Kidney (tissue), 14 donors: ENCODE measurements around the gene TCP11. TPM values are rescaled to one million over a fixed set of nuclear protein-coding genes. Genes with fewer than 3 reads are reported as not detected.
"Not testable (repeated sequence)": the region's sequence is repeated elsewhere in the genome, so short reads cannot be mapped to it uniquely, and the experiment has no call there.

Source experiments
- DNase-seq, 5 donors: peaks; one replicate each; pipeline ENCODE4 v3.0.0-alpha.2; 2013 to 2020
- FAIRE-seq: peaks from 2 replicates; lab custom pipeline; 2012; peaks lifted over from hg19 to GRCh38; lab: Jason Lieb, UNC
- H3K27ac ChIP-seq, 2 donors: one replicate each; pipeline ENCODE4 v1.7.0; 2013; ENCODE audit warnings: low read depth in 2 of 2, low read length in 2 of 2, inconsistent platforms in 1 of 2
- H3K27me3 ChIP-seq: one replicate; pipeline ENCODE4 v1.7.1; 2013; ENCODE audit warnings: low read length, inconsistent platforms; ENCODE audit not compliant: control insufficient read depth, insufficient read depth
- H3K36me3 ChIP-seq, 3 donors: one replicate each; pipeline versions ENCODE4 v1.7.0 to v1.7.1; 2013; ENCODE audit warnings: low read length in 3 of 3, control low read depth in 1 of 3, inconsistent platforms in 1 of 3; ENCODE audit not compliant: insufficient read depth in 3 of 3, control insufficient read depth in 2 of 3
- H3K4me1 ChIP-seq, 3 donors: one replicate each; pipeline versions ENCODE4 v1.7.0 to v1.7.1; 2013; ENCODE audit warnings: low read length in 3 of 3, inconsistent platforms in 1 of 3, low read depth in 1 of 3; ENCODE audit not compliant: control insufficient read depth in 2 of 3, insufficient read depth in 2 of 3
- H3K4me3 ChIP-seq, 3 donors: one replicate each; pipeline versions ENCODE4 v1.7.0 to v1.8.1; 2013; ENCODE audit warnings: low read length in 3 of 3, control low read depth in 1 of 3, inconsistent platforms in 1 of 3
- H3K9ac ChIP-seq, 3 donors: one replicate each; pipeline versions ENCODE4 v1.7.0 to v1.7.1; 2013; ENCODE audit warnings: low read length in 3 of 3, control low read depth in 1 of 3, inconsistent platforms in 1 of 3
- H3K9me3 ChIP-seq, 3 donors: one replicate each; pipeline versions ENCODE4 v1.7.0 to v1.7.1; 2013; ENCODE audit warnings: low read length in 3 of 3, control low read depth in 1 of 3, inconsistent platforms in 1 of 3; ENCODE audit not compliant: control insufficient read depth in 2 of 3, insufficient read depth in 1 of 3
- CTCF ChIP-seq: IDR thresholded peaks from 3 replicates; pipeline ENCODE4 v1.5.1; 2012; ENCODE audit warnings: mild to moderate bottlenecking, moderate library complexity, borderline replicate concordance; ENCODE audit not compliant: insufficient read depth; ENCODE audit errors: extremely low read depth
- intact Hi-C: fragments of 100-400 bp; cut with DNase I; formaldehyde crosslinking; loops from one replicate; pipeline ENCODE4 v1.11.1; 2022
- polyA plus RNA-seq: library from polyadenylated mRNA; stranded (reverse); fragments of 350-450 nt; fragmentation: Illumina TruSeq; extraction: RNeasy Lipid Tissue Mini Kit (QIAGEN cat#74804); gene quantifications from one replicate; pipeline ENCODE4 v1.2.3, GENCODE V29; 2014; ENCODE audit warnings: low read depth, low replicate concordance; ENCODE audit not compliant: insufficient read depth
- total RNA-seq: library from RNA; stranded (reverse); fragmentation: NEBNext Ultra II Directional; extraction: Animal tissue kit (Norgen Biotek cat#: 25700); gene quantifications from one replicate; pipeline ENCODE4 v1.2.1, GENCODE V29; 2021
- donor health status: control.
- donor health status: control.
- donor health status: control.
- donor health status: control.
- donor health status: control.
- donor health status: DM: yes; HTN: yes; CAD: no.
- donor health status: Normal renal cell carcinoma (clear cell type).

The TCP11 gene
- total and polyA plus RNA-seq, 2 donors from 2014 or later, result 0.41 to 0.50 TPM

- Histone ChIP-seq H3K9ac (no peak overlapping the region), H3K36me3 (no peaks in the 10 kb centered on the region), H3K4me1 (no peaks in the 10 kb centered on the region), H3K4me3 (no peak overlapping the region), H3K27ac (no peak overlapping the region), H3K9me3 (no peaks in the 10 kb centered on the region), H3K27me3 (no peaks in the 10 kb centered on the region)
- no peak for TF ChIP-seq CTCF
- intact Hi-C loops, result no loop called here
- FAIRE-seq (no peak), DNase-seq (no peak)
Measured at GRCh38 chr6:35128042-35128441, 13.1 kb downstream of the TCP11 start.

GRCh38 chr6:35124356-35124755 is 16.8 kb downstream of the TCP11 start:
- H3K9me3 ChIP-seq, result no peaks in the 10 kb centered on the region
- intact Hi-C loops, result no loop called here
- no peaks in the 10 kb centered on the region for H3K36me3 ChIP-seq
- TF ChIP-seq CTCF, result no peak
- H3K4me1 ChIP-seq, result no peaks in the 10 kb centered on the region
- no peak overlapping the region for H3K27ac ChIP-seq
- no peak overlapping the region for H3K9ac ChIP-seq
- H3K4me3 ChIP-seq, result no peak overlapping the region
- DNase-seq (no peak), FAIRE-seq (no peak)
- H3K27me3 ChIP-seq, result no peaks in the 10 kb centered on the region

- H3K4me3 ChIP-seq, result no peak overlapping the region
- H3K9ac ChIP-seq, result no peak overlapping the region
- no peaks in the 10 kb centered on the region for H3K27me3 ChIP-seq
- TF ChIP-seq CTCF, result no peak
- no peak overlapping the region for H3K27ac ChIP-seq
- FAIRE-seq, result no peak
- no peaks in the 10 kb centered on the region for H3K4me1 ChIP-seq
- intact Hi-C loops, result no loop called here
- no peaks in the 10 kb centered on the region for H3K36me3 ChIP-seq
- DNase-seq, result no peak
- H3K9me3 ChIP-seq, result no peaks in the 10 kb centered on the region
Measured at GRCh38 chr6:35120746-35121145, 20.4 kb downstream of the TCP11 start.

- Histone ChIP-seq H3K4me3 (no peak overlapping the region), H3K4me1 (no peaks in the 10 kb centered on the region), H3K36me3 (no peaks in the 10 kb centered on the region), H3K9ac (no peak overlapping the region), H3K27ac (no peak overlapping the region), H3K9me3 (peaks cover 0 to 4% (median 0%) of the 10 kb centered on the region in 3 donors), H3K27me3 (no peaks in the 10 kb centered on the region)
- no peak for FAIRE-seq
- TF ChIP-seq CTCF, result no peak
- DNase-seq, result no peak
- intact Hi-C loops, result no loop called here
Measured at GRCh38 chr6:35108309-35108885, 32.7 kb downstream of the TCP11 start.

- H3K36me3 ChIP-seq, H3K9me3 ChIP-seq, H3K4me1 ChIP-seq, DNase-seq, H3K4me3 ChIP-seq, FAIRE-seq, H3K9ac ChIP-seq, H3K27me3 ChIP-seq, intact Hi-C loops, H3K27ac ChIP-seq: not testable (repeated sequence)
Measured at GRCh38 chr6:35107761-35108160, 33.4 kb downstream of the TCP11 start.

- FAIRE-seq, H3K9me3 ChIP-seq, DNase-seq, H3K4me1 ChIP-seq, H3K27me3 ChIP-seq, H3K36me3 ChIP-seq, intact Hi-C loops, H3K27ac ChIP-seq, H3K4me3 ChIP-seq, H3K9ac ChIP-seq: not testable (repeated sequence)
Measured at GRCh38 chr6:35107208-35107607, 33.9 kb downstream of the TCP11 start.
